Stimulated activated CD8-positive, alpha-beta memory T cell treated with anti-CD3 and anti-CD28 coated beads, Interleukin-2, amount 100 ng/mL, for 1 hour (primary cell): Measurements from ENCODE around the gene RNU1-3.
"Not testable (repeated sequence)": the region's sequence is repeated elsewhere in the genome, so short reads cannot be mapped to it uniquely, and the experiment has no call there.

Experiments
- DNase-seq, 2 donors: peaks; one replicate each; pipeline ENCODE4 v3.0.0-alpha.2; 2020; ENCODE audit warnings: low read depth in 2 of 2

Gene RNU1-3

GRCh38 chr1:16694308-16694702 lies 27.6 kb upstream of the RNU1-3 start:
- not testable (repeated sequence) for DNase-seq

GRCh38 chr1:16693449-16694307 lies 26.9 kb upstream of the RNU1-3 start:
- not testable (repeated sequence) for DNase-seq

- not testable (repeated sequence) for DNase-seq
Observed at GRCh38 chr1:16692717-16693448, 26.1 kb upstream of the RNU1-3 start.

GRCh38 chr1:16692283-16692682 lies 25.5 kb upstream of the RNU1-3 start:
- DNase-seq, result not testable (repeated sequence)

- not testable (repeated sequence) for DNase-seq
Observed at GRCh38 chr1:16690971-16691682, 24.4 kb upstream of the RNU1-3 start.

GRCh38 chr1:16687132-16687800 lies 20.5 kb upstream of the RNU1-3 start:
- not testable (repeated sequence) for DNase-seq

- DNase-seq, result not testable (repeated sequence)
Observed at GRCh38 chr1:16685445-16686371, 19.0 kb upstream of the RNU1-3 start.

- not testable (repeated sequence) for DNase-seq
Observed at GRCh38 chr1:16684738-16685337, 18.1 kb upstream of the RNU1-3 start.

GRCh38 chr1:16684152-16684551 lies 17.4 kb upstream of the RNU1-3 start:
- not testable (repeated sequence) for DNase-seq

- not testable (repeated sequence) for DNase-seq
Observed at GRCh38 chr1:16682803-16683202, 16.1 kb upstream of the RNU1-3 start.

- DNase-seq, result not testable (repeated sequence)
Observed at GRCh38 chr1:16680366-16680765, 13.6 kb upstream of the RNU1-3 start.

GRCh38 chr1:16677552-16678431 lies 11.0 kb upstream of the RNU1-3 start:
- no peak for DNase-seq

- DNase-seq, result not testable (repeated sequence)
Observed at GRCh38 chr1:16676661-16677523, 10.1 kb upstream of the RNU1-3 start.

GRCh38 chr1:16675118-16675510 lies 8.4 kb upstream of the RNU1-3 start:
- DNase-seq, result not testable (repeated sequence)

GRCh38 chr1:16673976-16674375 lies 7.2 kb upstream of the RNU1-3 start:
- not testable (repeated sequence) for DNase-seq

GRCh38 chr1:16665836-16666235 lies 912 bp downstream of the RNU1-3 start:
- DNase-seq, result not testable (repeated sequence)

- DNase-seq, result not testable (repeated sequence)
Observed at GRCh38 chr1:16658234-16658633, 8.5 kb downstream of the RNU1-3 start.
